EH (cell line): Measurements from ENCODE around the gene DCP1B.

Experiments used
- DNase-seq: peaks from one replicate; pipeline ENCODE4 v3.0.0-alpha.2; 2015; ENCODE audit warnings: low read depth

The DCP1B gene

GRCh38 chr12:2004113-2004929 is at the start of gene DCP1B:
DCP1B (minus strand) TSS chr12:2004457; CDS start chr12:2004431, 26 bp downstream.
- peak; percentile 96 for DNase-seq

GRCh38 chr12:2053691-2054090 is 49.4 kb upstream of the DCP1B start:
- DNase-seq, result peak; percentile 66

- DNase-seq, result peak; percentile 78
Observed at GRCh38 chr12:2052826-2053678, 48.8 kb upstream of the DCP1B start, which contains the start of gene CACNA1C. CACNA1C (plus strand) TSS chr12:2052987; CDS start chr12:2053563, 576 bp downstream.

- no peak for DNase-seq
Observed at GRCh38 chr12:2051700-2052621, 47.7 kb upstream of the DCP1B start.

- peak; percentile 72 for DNase-seq
Observed at GRCh38 chr12:2049604-2050540, 45.6 kb upstream of the DCP1B start.

- DNase-seq, result no peak
Observed at GRCh38 chr12:2047752-2048151, 43.5 kb upstream of the DCP1B start.

- DNase-seq, result no peak
Observed at GRCh38 chr12:2046957-2047356, 42.7 kb upstream of the DCP1B start.

- no peak for DNase-seq
Observed at GRCh38 chr12:2044165-2044564, 39.9 kb upstream of the DCP1B start.

- no peak for DNase-seq
Observed at GRCh38 chr12:2043054-2043453, 38.8 kb upstream of the DCP1B start.

GRCh38 chr12:2039034-2039433 is 34.8 kb upstream of the DCP1B start:
- DNase-seq, result no peak

GRCh38 chr12:2035431-2036055 is 31.3 kb upstream of the DCP1B start:
- DNase-seq, result no peak

GRCh38 chr12:2034633-2035430 is 30.6 kb upstream of the DCP1B start:
- DNase-seq, result peak; percentile 78

GRCh38 chr12:2032506-2032905 is 28.2 kb upstream of the DCP1B start:
- no peak for DNase-seq

GRCh38 chr12:2029851-2030250 is 25.6 kb upstream of the DCP1B start:
- no peak for DNase-seq

GRCh38 chr12:2027351-2027750 is 23.1 kb upstream of the DCP1B start:
- no peak for DNase-seq

GRCh38 chr12:2023365-2023764 is 19.1 kb upstream of the DCP1B start:
- no peak for DNase-seq

GRCh38 chr12:2020511-2020910 is 16.3 kb upstream of the DCP1B start:
- no peak for DNase-seq

- DNase-seq, result no peak
Observed at GRCh38 chr12:2019126-2019525, 14.9 kb upstream of the DCP1B start.

GRCh38 chr12:2018391-2018790 is 14.1 kb upstream of the DCP1B start:
- DNase-seq, result no peak
